ENCODE results near the gene SMAD6. TPM values are rescaled to one million over a fixed set of nuclear protein-coding genes. Genes with fewer than 3 reads are reported as not detected.

The SMAD6 gene
- total and polyA plus RNA-seq, 2 experiments from 2014 or later, result 26.6 to 35.4 TPM

GRCh38 chr15:66739287-66739686, 37.3 kb downstream of the SMAD6 start:
- Histone ChIP-seq H3K4me1 (ENCODE audit: insufficient read depth) (peaks cover 16% of the 10 kb centered on the region), H3K9me3 (ENCODE audit: low read depth) (no peaks in the 10 kb centered on the region), H2AFZ (no peak overlapping the region), H3K4me2 (no peak overlapping the region), H3K4me3 (no peak overlapping the region), H3K27ac (no peak overlapping the region), H3K36me3 (replicated peaks; ENCODE audit: insufficient read depth, low read depth) (no peaks in the 10 kb centered on the region), H3K27me3 (no peaks in the 10 kb centered on the region), H3K9me2 (replicated peaks; ENCODE audit: insufficient read depth) (no peaks in the 10 kb centered on the region), H4K20me1 (ENCODE audit: insufficient read depth, poor library complexity, severe bottlenecking) (peaks cover 88% of the 10 kb centered on the region), H3K79me2 (peaks cover 100% of the 10 kb centered on the region)
- 91% methylated on average over 6 of the region's 6 CpGs for WGBS (ENCODE audit: low lambda C conversion rate, missing lambda C conversion rate)
- TF ChIP-seq EZH2 (IDR thresholded peaks at IDR 0.05; ENCODE audit: borderline replicate concordance) (no peak), EZH2phosphoT487 (IDR thresholded peaks at IDR 0.05; ENCODE audit: low read depth, severe bottlenecking, unreplicated experiment) (no peak), CTCF (IDR thresholded peaks at IDR 0.05; ENCODE audit: poor library complexity) (no peak)
- DNase-seq (ENCODE audit: low spot score), result no peak

- Histone ChIP-seq H3K4me2 (no peak overlapping the region), H3K9me3 (ENCODE audit: low read depth) (no peaks in the 10 kb centered on the region), H3K4me3 (no peak overlapping the region), H3K27me3 (no peaks in the 10 kb centered on the region), H3K9me2 (replicated peaks; ENCODE audit: insufficient read depth) (no peaks in the 10 kb centered on the region), H2AFZ (no peak overlapping the region), H3K27ac (peak overlapping the region; percentile 43), H3K36me3 (replicated peaks; ENCODE audit: insufficient read depth, low read depth) (no peaks in the 10 kb centered on the region), H3K4me1 (ENCODE audit: insufficient read depth) (peaks cover 32% of the 10 kb centered on the region), H3K79me2 (peaks cover 100% of the 10 kb centered on the region), H4K20me1 (ENCODE audit: insufficient read depth, poor library complexity, severe bottlenecking) (peaks cover 90% of the 10 kb centered on the region)
- 53% methylated on average over 8 of the region's 8 CpGs for WGBS (ENCODE audit: low lambda C conversion rate, missing lambda C conversion rate)
- DNase-seq (ENCODE audit: low spot score), result peak; percentile 46
- TF ChIP-seq EZH2 (IDR thresholded peaks at IDR 0.05; ENCODE audit: borderline replicate concordance) (no peak), EZH2phosphoT487 (IDR thresholded peaks at IDR 0.05; ENCODE audit: low read depth, severe bottlenecking, unreplicated experiment) (no peak), CTCF (IDR thresholded peaks at IDR 0.05; ENCODE audit: poor library complexity) (no peak)
These were observed 38.8 kb downstream of the SMAD6 start for GRCh38 chr15:66740802-66741201.

GRCh38 chr15:66741646-66742045, 39.6 kb downstream of the SMAD6 start:
- peaks cover 37% of the 10 kb centered on the region for H3K4me1 ChIP-seq (ENCODE audit: insufficient read depth)
- no peak overlapping the region for H3K4me3 ChIP-seq
- H3K79me2 ChIP-seq, result peaks cover 100% of the 10 kb centered on the region
- H3K36me3 ChIP-seq (replicated peaks; ENCODE audit: insufficient read depth, low read depth), result no peaks in the 10 kb centered on the region
- H3K27me3 ChIP-seq, result no peaks in the 10 kb centered on the region
- no peak overlapping the region for H3K4me2 ChIP-seq
- H2AFZ ChIP-seq, result no peak overlapping the region
- no peak overlapping the region for H3K27ac ChIP-seq
- H4K20me1 ChIP-seq (ENCODE audit: insufficient read depth, poor library complexity, severe bottlenecking), result peaks cover 92% of the 10 kb centered on the region
- no peaks in the 10 kb centered on the region for H3K9me3 ChIP-seq (ENCODE audit: low read depth)
- TF ChIP-seq CTCF (IDR thresholded peaks at IDR 0.05; ENCODE audit: poor library complexity) (no peak), EZH2phosphoT487 (IDR thresholded peaks at IDR 0.05; ENCODE audit: low read depth, severe bottlenecking, unreplicated experiment) (no peak), EZH2 (IDR thresholded peaks at IDR 0.05; ENCODE audit: borderline replicate concordance) (no peak)
- whole genome bisulfite sequencing (ENCODE audit: low lambda C conversion rate, missing lambda C conversion rate), result 87% methylated on average over 5 of the region's 5 CpGs
- no peaks in the 10 kb centered on the region for H3K9me2 ChIP-seq (replicated peaks; ENCODE audit: insufficient read depth)
- no peak for DNase-seq (ENCODE audit: low spot score)

- no peak overlapping the region for H3K27ac ChIP-seq
- H3K27me3 ChIP-seq, result no peaks in the 10 kb centered on the region
- no peak for DNase-seq (ENCODE audit: low spot score)
- H3K36me3 ChIP-seq (replicated peaks; ENCODE audit: insufficient read depth, low read depth), result no peaks in the 10 kb centered on the region
- H3K9me3 ChIP-seq (ENCODE audit: low read depth), result no peaks in the 10 kb centered on the region
- peaks cover 100% of the 10 kb centered on the region for H3K79me2 ChIP-seq
- H3K4me1 ChIP-seq (ENCODE audit: insufficient read depth), result peaks cover 41% of the 10 kb centered on the region
- TF ChIP-seq EZH2 (IDR thresholded peaks at IDR 0.05; ENCODE audit: borderline replicate concordance) (no peak), CTCF (IDR thresholded peaks at IDR 0.05; ENCODE audit: poor library complexity) (no peak), EZH2phosphoT487 (IDR thresholded peaks at IDR 0.05; ENCODE audit: low read depth, severe bottlenecking, unreplicated experiment) (no peak)
- peaks cover 93% of the 10 kb centered on the region for H4K20me1 ChIP-seq (ENCODE audit: insufficient read depth, poor library complexity, severe bottlenecking)
- H3K4me3 ChIP-seq, result no peak overlapping the region
- no peak overlapping the region for H2AFZ ChIP-seq
- 91% methylated on average over 6 of the region's 6 CpGs for WGBS (ENCODE audit: low lambda C conversion rate, missing lambda C conversion rate)
- H3K9me2 ChIP-seq (replicated peaks; ENCODE audit: insufficient read depth), result no peaks in the 10 kb centered on the region
- no peak overlapping the region for H3K4me2 ChIP-seq
These were observed 40.2 kb downstream of the SMAD6 start for GRCh38 chr15:66742286-66742685.

Measured in hepatocyte (in vitro differentiated cells).